ENCODE data around the gene CEBPZ.

GRCh38 chr2:37271376-37272067 lies 40.1 kb upstream of the CEBPZ start:
- no peak for TF ChIP-seq ZNF317 (CRISPR knock-in tag; IDR thresholded peaks at IDR 0.05)
- no peak for TF ChIP-seq ZNF383 (CRISPR knock-in tag; IDR thresholded peaks at IDR 0.05; ENCODE audit: borderline replicate concordance)
